GM19351 (cell line): ENCODE measurements around the gene PSMD11.
"Not testable (repeated sequence)": the region's sequence is repeated elsewhere in the genome, so short reads cannot be mapped to it uniquely, and the experiment has no call there.

Source experiments
- ATAC-seq: cut with Tn5 transposase; IDR thresholded peaks from one replicate; pipeline ENCODE4 v1.9.1; 2021; ENCODE audit warnings: mild to moderate bottlenecking, moderate library complexity; ENCODE audit not compliant: unreplicated experiment

PSMD11 gene

GRCh38 chr17:32444301-32445073 is at the start of gene PSMD11:
Gene PSMD11, plus strand, starts transcription at chr17:32444510. Its CDS starts 14 bp downstream, at chr17:32444524.
- ATAC-seq = peak; percentile 92

DNA sequence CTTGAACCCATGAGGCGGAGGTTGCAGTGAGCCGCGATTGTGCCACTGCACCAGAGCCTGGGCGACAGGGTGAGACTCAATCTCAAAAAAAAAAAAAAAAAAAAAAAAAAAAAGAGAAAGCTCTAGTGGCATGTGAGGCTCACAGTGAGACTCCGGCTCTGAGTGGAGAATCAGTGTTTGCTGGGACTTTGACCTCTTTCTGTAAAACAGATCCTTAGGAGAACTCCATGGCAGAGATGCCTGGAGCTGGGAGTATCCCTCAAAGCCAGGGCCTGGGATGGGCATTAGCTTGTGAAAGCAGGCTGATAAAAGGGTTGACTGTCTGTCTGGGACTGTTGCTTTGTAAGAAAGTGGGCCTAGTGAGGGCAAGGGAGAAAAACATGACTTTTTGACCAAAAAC is 48.0 kb upstream of the PSMD11 start:
- no peak for ATAC-seq

DNA sequence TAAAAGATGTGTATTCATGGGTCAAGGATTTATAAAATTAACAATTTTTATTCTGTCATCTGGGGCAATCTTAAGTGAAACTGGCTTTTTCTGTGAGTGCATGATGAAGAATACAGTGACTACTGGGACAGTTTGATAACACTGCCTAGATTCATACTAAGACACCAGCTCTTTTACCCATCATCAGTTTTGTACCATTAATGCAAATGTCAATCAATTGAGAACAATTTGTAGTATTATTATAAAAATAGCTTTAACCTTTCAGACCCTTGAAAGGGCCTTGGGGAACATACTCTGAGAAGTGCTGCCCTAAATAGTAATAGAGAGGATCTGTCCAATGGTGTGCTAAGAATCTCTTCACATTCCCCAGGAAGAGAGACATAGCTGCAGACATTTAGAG is 45.4 kb upstream of the PSMD11 start:
- no peak for ATAC-seq

DNA sequence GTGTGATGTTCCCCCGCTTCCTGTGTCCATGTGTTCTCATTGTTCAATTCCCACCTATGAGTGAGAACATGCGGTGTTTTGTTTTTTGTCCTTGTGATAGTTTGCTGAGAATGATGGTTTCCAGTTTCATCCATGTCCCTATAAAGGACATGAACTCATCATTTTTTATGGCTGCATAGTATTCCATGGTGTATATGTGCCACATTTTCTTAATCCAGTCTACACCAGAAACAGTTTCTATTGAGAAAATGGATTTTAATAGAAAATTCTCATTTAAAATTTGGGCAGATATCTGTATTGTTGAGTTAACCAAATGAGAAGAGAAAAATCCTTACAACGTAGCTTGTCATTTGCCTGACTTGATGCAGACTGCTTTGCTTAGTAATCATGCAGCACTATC is 34.2 kb upstream of the PSMD11 start:
- ATAC-seq = not testable (repeated sequence)

DNA sequence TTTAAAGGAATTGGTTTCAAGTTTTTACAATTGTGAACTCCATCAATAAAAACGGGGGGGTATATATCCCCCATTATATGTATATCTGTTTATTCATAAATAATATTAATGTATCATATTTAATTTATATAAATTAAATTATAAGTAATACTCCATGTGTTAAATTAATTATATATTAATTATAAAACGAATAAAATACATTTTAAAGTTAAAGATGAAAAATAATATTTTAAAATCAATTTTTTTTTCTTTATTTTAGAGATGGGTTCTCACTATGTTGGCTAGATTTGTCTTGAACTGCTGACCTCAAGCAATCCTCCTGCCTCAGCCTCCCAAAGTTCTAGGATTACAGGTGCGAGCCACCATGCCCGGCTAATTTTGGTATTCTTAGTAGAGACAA is 17.4 kb upstream of the PSMD11 start:
- ATAC-seq = no peak

GRCh38 chr17:32429598-32429997 is 14.7 kb upstream of the PSMD11 start:
- no peak for ATAC-seq

- ATAC-seq = no peak
Observed at GRCh38 chr17:32440722-32441121, 3.6 kb upstream of the PSMD11 start.

- no peak for ATAC-seq
Observed at GRCh38 chr17:32441886-32442285, 2.4 kb upstream of the PSMD11 start.

DNA sequence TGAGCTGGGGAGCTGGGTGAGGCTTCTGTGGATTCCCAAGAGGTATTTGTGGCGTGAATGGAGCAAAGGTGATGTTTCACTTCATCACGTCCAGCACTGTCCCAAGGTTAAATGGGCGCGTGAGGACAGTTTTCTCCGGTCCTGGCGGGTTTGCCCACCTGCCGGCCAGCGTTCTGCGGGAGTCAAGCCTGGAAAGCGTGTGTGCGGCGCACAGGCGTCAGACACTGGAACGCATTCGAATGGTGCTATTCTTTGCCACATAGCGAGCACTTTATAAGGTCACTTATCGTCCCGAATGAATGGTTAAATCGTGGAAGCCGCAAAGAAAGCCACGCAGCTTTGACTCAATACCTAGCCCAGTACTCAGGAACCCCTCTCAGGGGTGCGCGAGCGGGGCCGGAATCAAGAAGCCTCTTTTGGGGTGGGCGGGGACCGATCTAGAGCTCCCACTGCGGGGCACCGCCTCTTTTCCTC is 446 bp upstream of the PSMD11 start:
- ATAC-seq = no peak

DNA sequence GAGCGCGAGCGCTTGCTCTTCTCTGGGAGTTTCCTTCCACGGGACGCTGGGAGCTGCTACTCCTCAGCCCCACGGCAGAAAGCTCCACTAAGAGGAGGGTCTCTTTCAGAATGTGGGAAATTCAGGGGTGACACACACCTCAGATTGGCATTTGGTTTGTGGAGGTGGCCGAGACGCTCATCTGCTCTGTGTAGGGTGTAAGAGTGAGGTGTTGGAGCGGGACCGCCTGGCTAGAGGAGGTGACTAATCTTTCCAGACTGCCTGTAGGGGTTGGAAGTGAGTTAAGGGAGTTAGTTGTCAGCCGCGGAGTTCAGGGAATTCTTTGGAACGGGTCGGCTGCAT is 735 bp downstream of the PSMD11 start:
- peak; percentile 20 for ATAC-seq

GRCh38 chr17:32445497-32445896 is 1.2 kb downstream of the PSMD11 start:
- ATAC-seq = no peak

- no peak for ATAC-seq
Observed at GRCh38 chr17:32445971-32446370, 1.7 kb downstream of the PSMD11 start.

DNA sequence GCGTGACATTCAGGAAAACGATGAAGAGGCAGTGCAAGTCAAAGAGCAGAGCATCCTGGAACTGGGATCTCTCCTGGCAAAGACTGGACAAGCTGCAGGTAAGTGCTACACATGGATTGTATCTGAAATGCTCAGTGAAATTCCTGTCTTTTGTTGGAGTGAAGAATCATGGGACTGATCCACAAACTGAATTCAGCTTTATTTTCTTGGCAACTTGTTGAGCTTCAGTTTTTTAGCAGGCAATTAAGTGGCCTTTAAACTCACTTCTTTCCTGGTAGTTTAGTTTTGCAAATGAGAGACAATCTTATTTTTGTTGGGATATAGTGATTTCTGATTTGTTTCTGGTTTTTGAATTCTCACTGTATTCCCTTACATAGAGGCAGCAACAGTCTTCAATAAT is 2.6 kb downstream of the PSMD11 start:
- no peak for ATAC-seq

DNA sequence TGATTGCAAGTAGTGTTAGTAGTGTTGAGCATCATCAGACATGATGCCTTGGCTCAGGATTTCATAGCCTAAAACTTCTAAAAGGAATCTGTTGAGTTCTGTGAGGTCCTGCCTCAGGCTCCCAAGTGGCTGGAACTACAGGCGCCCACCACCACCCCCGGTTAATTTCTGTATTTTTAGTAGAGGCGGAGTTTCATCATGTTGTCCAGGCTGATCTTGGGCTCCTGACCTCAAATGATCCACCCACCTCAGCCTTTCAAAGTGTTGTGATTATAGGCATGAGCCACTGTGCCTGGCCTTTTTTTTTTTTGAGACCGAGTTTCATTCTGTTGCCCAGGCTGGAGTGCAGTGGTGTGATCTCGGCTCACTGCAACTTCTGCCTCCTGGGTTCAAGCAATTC is 5.7 kb downstream of the PSMD11 start:
- ATAC-seq = no peak

DNA sequence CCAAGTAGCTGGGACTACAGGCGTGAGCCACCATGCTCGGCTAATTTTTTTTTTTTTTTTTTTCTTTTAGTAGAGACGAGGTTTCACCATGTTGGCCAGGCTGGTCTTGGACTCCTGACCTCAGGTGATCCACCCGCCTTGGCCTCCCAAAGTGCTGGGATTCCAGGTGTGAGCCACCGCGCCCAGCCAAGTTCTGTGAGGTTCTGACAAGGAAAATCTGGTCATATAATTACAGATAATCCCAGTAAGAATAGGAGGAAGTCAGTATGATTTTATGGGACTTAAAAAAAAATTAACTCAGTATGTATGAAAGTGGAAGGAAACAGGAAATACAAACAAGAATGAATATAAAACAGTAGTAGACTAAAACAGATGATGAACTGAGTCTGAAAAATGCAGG is 6.1 kb downstream of the PSMD11 start:
- ATAC-seq = not testable (repeated sequence)

DNA sequence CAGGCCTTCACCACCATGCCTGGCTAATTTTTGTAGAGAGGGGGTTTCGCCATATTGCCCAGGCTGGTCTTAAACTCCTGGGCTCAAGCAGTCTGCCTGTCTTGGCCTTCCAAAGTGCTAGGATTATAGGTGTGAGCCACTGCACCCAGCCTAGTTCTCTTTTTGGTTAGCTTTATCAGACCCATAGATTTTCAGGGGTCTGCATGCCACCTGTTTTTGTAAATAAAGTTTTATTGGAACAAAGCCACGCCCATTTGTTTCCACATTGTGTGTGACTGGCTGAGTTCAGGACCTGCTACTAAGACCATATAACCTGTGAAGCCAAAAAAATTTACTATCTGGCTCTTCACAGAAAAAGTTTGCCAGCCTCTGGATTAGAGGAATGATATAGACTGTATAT is 7.6 kb downstream of the PSMD11 start:
- no peak for ATAC-seq

DNA sequence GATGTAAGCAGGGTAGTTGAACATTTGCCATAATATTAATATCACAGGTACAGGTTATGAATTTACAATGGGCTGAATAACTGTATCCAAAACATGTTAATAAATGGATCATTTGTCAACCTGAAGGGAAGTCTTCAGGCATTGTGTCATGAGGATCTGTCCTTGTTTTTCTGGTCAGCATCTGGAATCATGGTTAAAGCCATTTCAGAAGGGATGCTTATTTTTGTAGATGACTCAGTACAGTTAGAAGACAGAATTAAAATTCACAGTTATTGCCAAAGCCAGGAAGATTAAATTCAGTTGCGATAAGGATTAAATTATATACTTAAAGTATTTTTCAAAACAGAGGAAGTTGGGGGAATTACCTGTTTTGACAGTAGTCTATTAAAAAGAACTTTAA is 8.0 kb downstream of the PSMD11 start:
- no peak for ATAC-seq

DNA sequence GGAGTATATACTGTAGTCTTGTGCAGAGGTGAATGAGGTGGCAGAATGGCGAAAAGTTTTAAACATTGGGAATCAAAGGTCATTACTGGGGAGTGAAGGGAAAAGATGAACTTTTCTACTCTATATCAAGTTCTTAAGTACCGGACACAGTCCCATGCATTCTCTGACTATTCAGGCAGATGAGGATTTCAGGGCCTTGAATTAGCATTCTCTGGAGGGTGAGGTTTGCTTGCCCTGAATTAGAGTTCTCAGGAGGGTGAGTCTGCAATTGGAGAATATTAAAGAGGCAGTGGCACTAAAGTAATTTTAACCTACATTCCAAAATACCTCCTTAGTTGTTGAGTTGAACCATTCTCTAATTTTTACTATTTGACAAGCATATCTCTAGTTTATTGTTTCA is 9.1 kb downstream of the PSMD11 start:
- ATAC-seq = no peak

DNA sequence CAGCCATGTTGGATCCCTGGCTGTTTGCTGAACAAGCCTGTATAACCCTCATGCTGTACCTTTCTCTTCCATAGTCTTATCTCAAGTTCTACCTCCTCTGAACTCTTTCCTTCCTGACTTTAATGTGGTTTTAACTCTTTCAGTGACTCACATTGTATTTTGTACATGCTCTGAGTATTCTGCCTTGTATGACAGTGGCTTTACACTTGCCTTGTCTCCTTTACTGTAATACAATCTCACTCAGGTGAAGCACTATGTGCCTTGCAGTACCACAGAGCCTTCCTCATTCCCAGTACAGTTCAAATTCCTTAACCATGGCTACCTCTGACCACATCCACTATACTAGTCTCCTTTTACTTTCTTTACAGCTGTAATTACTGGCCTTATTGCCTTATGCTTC is 14.1 kb downstream of the PSMD11 start:
- no peak for ATAC-seq

GRCh38 chr17:32460054-32460453 is 15.7 kb downstream of the PSMD11 start:
- no peak for ATAC-seq

DNA sequence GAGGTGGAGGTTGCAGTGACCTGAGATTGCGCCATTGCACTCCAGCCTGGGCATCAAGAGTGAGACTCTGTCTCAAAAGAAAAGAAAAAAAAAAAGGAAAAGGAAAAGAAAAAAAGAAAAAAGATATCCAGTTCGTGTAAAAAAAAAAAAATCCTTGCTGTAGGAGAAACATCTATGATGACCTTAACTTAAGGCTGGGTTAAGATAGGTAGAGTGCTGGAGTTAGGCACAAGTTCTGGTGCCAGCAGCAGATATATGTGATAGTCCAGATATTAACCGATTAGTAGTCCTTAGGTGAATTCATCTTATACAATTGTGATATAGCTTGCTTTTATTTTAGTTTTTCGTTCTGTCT is 17.2 kb downstream of the PSMD11 start:
- ATAC-seq = no peak

- ATAC-seq = no peak
Observed at GRCh38 chr17:32461853-32462617, 17.7 kb downstream of the PSMD11 start.
